HG03354 (cell line): ENCODE results near the gene INCA1.

Experiments
- ATAC-seq: cut with Tn5 transposase; IDR thresholded peaks from one replicate; pipeline ENCODE4 v1.9.1; 2021; ENCODE audit warnings: mild to moderate bottlenecking; ENCODE audit not compliant: unreplicated experiment, poor library complexity, severe bottlenecking

Gene INCA1

DNA sequence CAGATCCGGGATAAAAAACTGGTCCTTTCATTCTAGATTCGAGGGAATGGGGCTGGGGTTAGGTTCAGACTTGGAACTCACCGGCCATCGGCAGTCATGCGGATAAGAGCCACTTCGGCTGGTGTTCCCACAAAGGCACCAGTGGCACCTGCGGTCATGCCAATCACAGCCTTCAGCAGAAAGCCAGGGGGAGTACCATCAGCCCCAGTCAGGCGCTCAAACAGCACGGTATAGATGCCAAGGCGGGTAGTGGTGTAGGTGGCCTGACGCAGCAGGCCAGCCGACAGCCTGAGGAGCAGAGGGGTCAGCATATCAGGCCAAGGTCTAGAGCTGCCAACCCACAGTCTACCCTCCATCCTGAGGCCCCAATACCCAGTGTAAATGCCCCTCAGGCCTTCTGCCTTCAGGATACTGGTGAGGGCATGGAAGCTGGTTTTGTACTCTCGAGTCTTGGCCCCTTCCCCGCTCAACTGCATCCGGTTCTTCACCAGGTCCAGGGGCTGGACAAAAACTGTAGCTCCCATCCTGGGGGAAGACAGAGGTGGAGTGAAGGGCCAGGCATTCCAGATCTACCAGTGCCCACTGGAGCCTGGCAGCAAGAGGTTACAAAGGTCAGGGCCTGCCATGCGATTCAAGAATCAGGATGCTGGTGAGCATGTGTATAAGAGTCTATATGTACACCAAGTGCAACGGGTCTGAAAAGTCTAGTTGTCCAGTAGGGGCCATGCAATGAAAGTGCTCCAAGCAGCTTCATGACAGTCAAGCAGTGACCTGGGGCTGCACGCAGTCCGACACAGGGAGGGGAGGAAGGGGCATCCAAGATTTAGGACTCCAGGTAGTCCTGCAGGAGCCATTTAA is 58.4 kb downstream of the INCA1 start:
- no peak for ATAC-seq
